K562 (cell line): ENCODE results near the gene CUEDC2. TPM values are rescaled to one million over a fixed set of nuclear protein-coding genes. Genes with fewer than 3 reads are reported as not detected.

Experiments used
- ATF3 ChIP-seq, 2 experiments: fragments of 450-650 bp in 1 of 2; sonication (generic) in 1 of 2; formaldehyde crosslinking in 1 of 2; IDR thresholded peaks in 1 of 2; conservative IDR thresholded peaks in 1 of 2; 2 replicates each; pipeline versions ENCODE4 v1.6.1 to v1.8.1; 2016 to 2023; ENCODE audit warnings: mild to moderate bottlenecking in 2 of 2, moderate library complexity in 2 of 2, inconsistent platforms in 1 of 2, missing genetic modification reagents in 1 of 2
- BRD9 ChIP-seq: fragments of 450-650 bp; IDR thresholded peaks from 2 replicates; pipeline ENCODE4 v1.6.1; 2018; ENCODE audit warnings: low read depth; ENCODE audit not compliant: partially characterized antibody
- CLOCK ChIP-seq: fragments of 250-450 bp; sonication (Bioruptor Pico); IDR thresholded peaks from 2 replicates; pipeline ENCODE4 v1.4.0; 2020; ENCODE audit warnings: mild to moderate bottlenecking, moderate library complexity, borderline replicate concordance
- DPF2 ChIP-seq: fragments of 450-650 bp; IDR thresholded peaks from 2 replicates; pipeline ENCODE4 v1.6.1; 2016
- FUS ChIP-seq: fragments of 200-400 bp; formaldehyde crosslinking; optimal IDR thresholded peaks from 2 replicates; pipeline ENCODE3; 2017; ENCODE audit warnings: low read depth, low read length
- GABPA ChIP-seq: fragments of 200-800 bp; sonication (Bioruptor generic); conservative IDR thresholded peaks from 2 replicates; pipeline ENCODE4 v1.6.1; 2016; ENCODE audit warnings: low read depth, missing genetic modification characterization, missing compliant biosample characterization
- HMGXB4 ChIP-seq: sonication (generic); formaldehyde crosslinking; IDR thresholded peaks from 2 replicates; pipeline ENCODE4 v1.8.1; 2023; ENCODE audit warnings: mild to moderate bottlenecking, missing genetic modification reagents
- HNRNPUL1 ChIP-seq: fragments of 200-400 bp; formaldehyde crosslinking; IDR thresholded peaks from 2 replicates; pipeline ENCODE4 v1.6.1; 2017; ENCODE audit warnings: low read length
- LARP7 ChIP-seq: fragments of 450-650 bp; IDR thresholded peaks from 2 replicates; pipeline ENCODE4 v1.6.1; 2016
- MYBL2 ChIP-seq, 2 experiments: fragments of 450-650 bp in 1 of 2; sonication (generic) in 1 of 2; formaldehyde crosslinking in 1 of 2; IDR thresholded peaks; 2 replicates each; pipeline versions ENCODE4 v1.6.1 to v1.8.1; 2017 to 2022; ENCODE audit warnings: borderline replicate concordance in 1 of 2, inconsistent platforms in 1 of 2, low read depth in 1 of 2, mild to moderate bottlenecking in 1 of 2, missing genetic modification reagents in 1 of 2, moderate library complexity in 1 of 2
- NFIC ChIP-seq: fragments of 450-650 bp; IDR thresholded peaks from 2 replicates; pipeline ENCODE4 v1.6.1; 2017; ENCODE audit warnings: mild to moderate bottlenecking, inconsistent platforms
- PYGO2 ChIP-seq: fragments of 450-650 bp; IDR thresholded peaks from 2 replicates; pipeline ENCODE4 v1.6.1; 2016; ENCODE audit warnings: mild to moderate bottlenecking, missing genetic modification characterization, moderate library complexity, missing compliant biosample characterization
- SPI1 ChIP-seq: IDR thresholded peaks from 2 replicates; pipeline ENCODE4 v1.6.1; 2011; ENCODE audit warnings: low read depth, low read length, control low read depth, borderline replicate concordance
- U2AF1 ChIP-seq: fragments of 200-400 bp; formaldehyde crosslinking; optimal IDR thresholded peaks from 2 replicates; pipeline ENCODE3; 2017; ENCODE audit warnings: mild to moderate bottlenecking, low read depth, low read length, moderate library complexity
- ZFP30 ChIP-seq: fragments of 250-450 bp; sonication (Bioruptor Pico); IDR thresholded peaks from 2 replicates; pipeline ENCODE4 v1.8.0; 2022; ENCODE audit warnings: moderate library complexity, mild to moderate bottlenecking, inconsistent platforms, borderline replicate concordance
- ZFP91 ChIP-seq: sonication (generic); formaldehyde crosslinking; IDR thresholded peaks from 2 replicates; pipeline ENCODE4 v1.8.0; 2022; ENCODE audit warnings: mild to moderate bottlenecking, missing genetic modification reagents
- ZNF282 ChIP-seq: sonication (generic); formaldehyde crosslinking; IDR thresholded peaks from 2 replicates; pipeline ENCODE4 v1.8.1; 2023; ENCODE audit warnings: missing genetic modification reagents
- ZNF740 ChIP-seq, 3 experiments: fragments of 200-800 bp in 1 of 3; sonication (Bioruptor generic) in 1 of 3; sonication (generic) in 1 of 3; formaldehyde crosslinking in 1 of 3; IDR thresholded peaks; 2 replicates each; pipeline versions ENCODE4 v1.6.1 to v1.8.0; 2016 to 2022; ENCODE audit warnings: mild to moderate bottlenecking in 2 of 3, missing compliant biosample characterization in 2 of 3, missing genetic modification characterization in 2 of 3, missing genetic modification reagents in 1 of 3
- polyA plus RNA-seq, 8 experiments: library from polyadenylated mRNA; depleted of rRNA in 4 of 8; stranded (reverse) in 5 of 8; unstranded in 3 of 8; fragments of >200 nt; fragmentation: Nextera tagmentation in 2 of 8; fragmentation: Illumina TruSeq in 1 of 8; extraction: Ambion mirVana in 2 of 8; extraction: Trizol in 1 of 8; gene quantifications; 2 replicates each; pipeline versions ENCODE4 v1.2.1 to v1.2.3, GENCODE V29; 2011 to 2014; ENCODE audit warnings: inconsistent platforms in 1 of 8, missing spikeins in 1 of 8
- total RNA-seq, 7 experiments: library from RNA; depleted of rRNA in 6 of 7; stranded (reverse); fragments of >200 nt in 6 of 7; fragmentation: Illumina TruSeq in 2 of 7; extraction: Trizol in 2 of 7; gene quantifications; 2 replicates each; pipeline versions ENCODE4 v1.2.1 to v1.2.3, GENCODE V29; 2011 to 2021; ENCODE audit warnings: low replicate concordance in 1 of 7
- TF ChIP-seq, protein P1 (sequence below): sonication (generic); formaldehyde crosslinking; IDR thresholded peaks from 2 replicates; pipeline ENCODE4 v1.9.0; 2022; ENCODE audit warnings: mild to moderate bottlenecking, missing genetic modification reagents

CUEDC2 gene
- total and polyA plus RNA-seq, 9 of the 15 experiments (the other 6 are each of a cell fraction or from before 2014, with no cell fraction given), result 8.5 to 48.9 (median 27.4) TPM

DNA sequence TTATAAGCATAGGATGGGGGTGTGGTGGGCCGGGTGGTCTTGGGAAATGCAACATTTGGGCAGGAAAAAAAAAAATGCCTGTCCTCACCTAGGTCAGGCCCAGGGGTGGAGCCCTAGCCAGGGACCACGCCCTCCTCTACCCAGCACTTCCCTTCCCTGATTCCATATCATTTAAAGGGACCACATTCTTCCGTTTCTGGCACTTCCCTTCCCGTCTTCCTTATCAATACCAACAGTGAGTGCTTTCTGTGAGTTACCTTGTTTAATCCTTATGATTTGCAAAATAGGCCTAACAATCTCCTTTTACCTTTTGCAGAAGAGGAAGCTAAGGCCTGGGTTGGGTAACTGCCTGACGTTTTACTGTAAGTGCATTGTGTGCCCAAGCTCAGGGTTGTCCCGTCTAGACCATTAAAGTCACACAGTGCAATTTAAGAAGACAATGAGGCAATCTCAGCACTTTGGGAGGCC, 35.6 kb upstream of the CUEDC2 start (continued):
- TF ChIP-seq ATF3 (IDR thresholded peaks at IDR 0.05), result no peak
- TF ChIP-seq ATF3 (CRISPR knock-in tag; conservative IDR thresholded peaks at IDR 0.05), result no peak
- no peak for TF ChIP-seq U2AF1
- TF ChIP-seq DPF2, result peak; percentile 53; the same call in 1 of the 2 replicates
- no peak for TF ChIP-seq HNRNPUL1
- no peak for TF ChIP-seq BRD9
- TF ChIP-seq PYGO2 (tag), result no peak
- no peak for TF ChIP-seq FUS
- 0 out of 2 replicates have a peak, but pooled peaks have one; percentile 15 for TF ChIP-seq NFIC
- no peak for TF ChIP-seq ZFP30 (CRISPR knock-in tag)
- no peak for TF ChIP-seq ZNF740 (CRISPR knock-in tag; IDR thresholded peaks at IDR 0.05)
- no peak for TF ChIP-seq ZNF740 (tag; IDR thresholded peaks at IDR 0.05)
- no peak for TF ChIP-seq HMGXB4 (CRISPR knock-in tag)
- no peak for TF ChIP-seq ZNF282 (CRISPR knock-in tag)
- peak; percentile 91 for TF ChIP-seq ZFP91 (CRISPR knock-in tag)
- TF ChIP-seq GABPA (tag), result peak; percentile 52
- TF ChIP-seq CLOCK (CRISPR knock-in tag), result no peak
- TF ChIP-seq SPI1, result peak; percentile 88
- no peak for TF ChIP-seq MYBL2 (IDR thresholded peaks at IDR 0.05; ENCODE audit: low read depth)
- no peak for TF ChIP-seq MYBL2 (CRISPR knock-in tag; IDR thresholded peaks at IDR 0.05; ENCODE audit: borderline replicate concordance)
- no peak for TF ChIP-seq LARP7
- TF ChIP-seq, protein P1, sequence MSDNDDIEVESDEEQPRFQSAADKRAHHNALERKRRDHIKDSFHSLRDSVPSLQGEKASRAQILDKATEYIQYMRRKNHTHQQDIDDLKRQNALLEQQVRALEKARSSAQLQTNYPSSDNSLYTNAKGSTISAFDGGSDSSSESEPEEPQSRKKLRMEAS (CRISPR knock-in tag), result no peak
